ENCODE measurements around the gene C13orf42. TPM values are rescaled to one million over a fixed set of nuclear protein-coding genes. Genes with fewer than 3 reads are reported as not detected.

C13orf42 gene
- total and polyA plus RNA-seq, 10 of the 15 experiments (the other 5 are each of a cell fraction or from before 2014, with no cell fraction given): not detected

DNA sequence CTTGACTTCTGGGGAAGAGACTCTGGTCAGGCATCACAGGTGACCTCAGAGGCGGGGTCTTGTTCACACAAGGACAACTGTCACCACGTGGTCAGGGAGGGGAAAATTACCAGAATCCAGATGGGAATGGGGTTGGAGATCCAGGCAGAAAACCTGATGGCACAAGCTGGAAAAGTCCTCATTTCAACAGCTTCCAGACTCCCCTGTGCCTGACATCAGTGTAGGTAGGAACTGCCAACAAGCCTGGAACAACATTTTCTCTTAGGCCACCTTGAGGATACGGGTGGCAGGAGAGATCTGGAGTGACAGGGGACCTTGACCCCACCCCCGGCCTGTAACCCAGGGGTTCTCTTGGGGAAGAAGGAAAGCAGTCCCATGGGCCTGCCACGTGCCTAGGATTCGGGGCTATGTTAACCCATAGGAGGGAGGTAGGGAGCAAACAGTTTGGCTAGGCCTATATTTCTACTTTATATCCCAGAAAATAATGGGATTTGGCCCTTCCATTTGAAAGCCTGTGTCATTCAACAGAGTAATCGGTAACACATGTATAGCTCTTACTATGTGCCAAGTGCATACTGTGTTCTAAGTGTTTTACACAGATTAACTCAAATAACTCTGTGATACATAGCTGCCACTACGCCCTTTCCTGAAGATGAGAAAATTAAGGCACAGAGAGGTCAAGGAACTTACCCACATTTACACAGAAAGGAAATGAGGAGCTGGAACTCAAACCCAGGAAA lies 44.9 kb upstream of the C13orf42 start:
- 16% methylated on average over 8 of the region's 8 CpGs for WGBS (ENCODE audit: insufficient coverage, insufficient replicate concordance, low lambda C conversion rate, missing lambda C conversion rate)
- Histone ChIP-seq H3K36me3 (ENCODE audit: control insufficient read depth in 2 of 2, insufficient read depth in 2 of 2, low read length in 1 of 2) (no peaks in the 10 kb centered on the region), H4K20me1 (ENCODE audit: control insufficient read depth, insufficient read depth) (no peaks in the 10 kb centered on the region), H3K4me2 (ENCODE audit: control insufficient read depth, insufficient read depth) (no peak overlapping the region), H3K79me2 (ENCODE audit: control insufficient read depth, insufficient read depth, low read length) (no peaks in the 10 kb centered on the region), H3K9ac (ENCODE audit: control insufficient read depth, insufficient read depth, low read length) (no peak overlapping the region), H3K27ac (ENCODE audit: control insufficient read depth, insufficient read depth) (no peak overlapping the region), H3K4me3 (no peak overlapping the region), H3K4me1 (ENCODE audit: control insufficient read depth, insufficient read depth, low read length) (no peaks in the 10 kb centered on the region), H3K9me3 (replicated peaks; ENCODE audit: control insufficient read depth, insufficient read depth, low read length) (no peaks in the 10 kb centered on the region), H3K27me3 (replicated peaks in 1 of 2; ENCODE audit: control insufficient read depth in 2 of 2, insufficient read depth in 2 of 2, low read length in 1 of 2) (no peaks in the 10 kb centered on the region; a peak in 1 of 4 replicates), H2AFZ (ENCODE audit: control insufficient read depth, low read depth, low read length) (no peak overlapping the region)
- TF ChIP-seq FOXK2 (IDR thresholded peaks at IDR 0.05) (no peak), LARP7 (IDR thresholded peaks at IDR 0.05) (no peak), FOS (IDR thresholded peaks at IDR 0.05; ENCODE audit: borderline replicate concordance, extremely low read depth, insufficient read length) (no peak), KDM1A (IDR thresholded peaks at IDR 0.05; ENCODE audit: borderline replicate concordance) (no peak), EZH2 (IDR thresholded peaks at IDR 0.05; ENCODE audit: borderline replicate concordance, control insufficient read depth, low read depth, low read length) (no peak), ZZZ3 (IDR thresholded peaks at IDR 0.05; ENCODE audit: control insufficient read depth, insufficient read length, low read depth) (no peak), MEF2A (IDR thresholded peaks at IDR 0.05; ENCODE audit: insufficient read depth, low read depth, low read length) (no peak), SP1 (IDR thresholded peaks at IDR 0.05; ENCODE audit: low read depth, low read length) (no peak), POLR2A (IDR thresholded peaks at IDR 0.05; ENCODE audit: low read depth, low read length) (no peak), ASH2L (IDR thresholded peaks at IDR 0.05; ENCODE audit: borderline replicate concordance, low read depth) (no peak), CBFB (IDR thresholded peaks at IDR 0.05; ENCODE audit: low read depth) (no peak), CBX3 (IDR thresholded peaks at IDR 0.05; ENCODE audit: borderline replicate concordance, low read depth) (no peak)
- TF ChIP-seq, protein P1, sequence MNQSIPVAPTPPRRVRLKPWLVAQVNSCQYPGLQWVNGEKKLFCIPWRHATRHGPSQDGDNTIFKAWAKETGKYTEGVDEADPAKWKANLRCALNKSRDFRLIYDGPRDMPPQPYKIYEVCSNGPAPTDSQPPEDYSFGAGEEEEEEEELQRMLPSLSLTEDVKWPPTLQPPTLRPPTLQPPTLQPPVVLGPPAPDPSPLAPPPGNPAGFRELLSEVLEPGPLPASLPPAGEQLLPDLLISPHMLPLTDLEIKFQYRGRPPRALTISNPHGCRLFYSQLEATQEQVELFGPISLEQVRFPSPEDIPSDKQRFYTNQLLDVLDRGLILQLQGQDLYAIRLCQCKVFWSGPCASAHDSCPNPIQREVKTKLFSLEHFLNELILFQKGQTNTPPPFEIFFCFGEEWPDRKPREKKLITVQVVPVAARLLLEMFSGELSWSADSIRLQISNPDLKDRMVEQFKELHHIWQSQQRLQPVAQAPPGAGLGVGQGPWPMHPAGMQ (IDR thresholded peaks at IDR 0.05; ENCODE audit: borderline replicate concordance): no peak
- TF ChIP-seq, protein P2, sequence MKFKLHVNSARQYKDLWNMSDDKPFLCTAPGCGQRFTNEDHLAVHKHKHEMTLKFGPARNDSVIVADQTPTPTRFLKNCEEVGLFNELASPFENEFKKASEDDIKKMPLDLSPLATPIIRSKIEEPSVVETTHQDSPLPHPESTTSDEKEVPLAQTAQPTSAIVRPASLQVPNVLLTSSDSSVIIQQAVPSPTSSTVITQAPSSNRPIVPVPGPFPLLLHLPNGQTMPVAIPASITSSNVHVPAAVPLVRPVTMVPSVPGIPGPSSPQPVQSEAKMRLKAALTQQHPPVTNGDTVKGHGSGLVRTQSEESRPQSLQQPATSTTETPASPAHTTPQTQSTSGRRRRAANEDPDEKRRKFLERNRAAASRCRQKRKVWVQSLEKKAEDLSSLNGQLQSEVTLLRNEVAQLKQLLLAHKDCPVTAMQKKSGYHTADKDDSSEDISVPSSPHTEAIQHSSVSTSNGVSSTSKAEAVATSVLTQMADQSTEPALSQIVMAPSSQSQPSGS (IDR thresholded peaks at IDR 0.05; ENCODE audit: low read length): no peak
- TF ChIP-seq, protein P3, sequence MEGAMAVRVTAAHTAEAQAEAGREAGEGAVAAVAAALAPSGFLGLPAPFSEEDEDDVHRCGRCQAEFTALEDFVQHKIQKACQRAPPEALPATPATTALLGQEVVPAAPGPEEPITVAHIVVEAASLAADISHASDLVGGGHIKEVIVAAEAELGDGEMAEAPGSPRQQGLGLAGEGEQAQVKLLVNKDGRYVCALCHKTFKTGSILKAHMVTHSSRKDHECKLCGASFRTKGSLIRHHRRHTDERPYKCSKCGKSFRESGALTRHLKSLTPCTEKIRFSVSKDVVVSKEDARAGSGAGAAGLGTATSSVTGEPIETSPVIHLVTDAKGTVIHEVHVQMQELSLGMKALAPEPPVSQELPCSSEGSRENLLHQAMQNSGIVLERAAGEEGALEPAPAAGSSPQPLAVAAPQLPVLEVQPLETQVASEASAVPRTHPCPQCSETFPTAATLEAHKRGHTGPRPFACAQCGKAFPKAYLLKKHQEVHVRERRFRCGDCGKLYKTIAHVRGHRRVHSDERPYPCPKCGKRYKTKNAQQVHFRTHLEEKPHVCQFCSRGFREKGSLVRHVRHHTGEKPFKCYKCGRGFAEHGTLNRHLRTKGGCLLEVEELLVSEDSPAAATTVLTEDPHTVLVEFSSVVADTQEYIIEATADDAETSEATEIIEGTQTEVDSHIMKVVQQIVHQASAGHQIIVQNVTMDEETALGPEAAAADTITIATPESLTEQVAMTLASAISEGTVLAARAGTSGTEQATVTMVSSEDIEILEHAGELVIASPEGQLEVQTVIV (IDR thresholded peaks at IDR 0.05; ENCODE audit: borderline replicate concordance, partially characterized antibody): no peak
- in situ Hi-C loops (cut with MboI) (no loop called here), intact Hi-C loops (cut with micrococcal nuclease; ENCODE audit: unreplicated experiment) (no loop called here)
- ChIA-PET POLR2A (no interaction called here), CTCF (interaction anchor here (0.5 kb wide), 1 partner anchor 948 kb away, joined by 3 read pairs; no protein-coding TSS in a partner anchor), RAD21 (ENCODE audit: unreplicated experiment) (no interaction called here), SMC1A (ENCODE audit: uncharacterized antibody, unreplicated experiment) (interaction anchor here (1.5 kb wide), 1 partner anchor 31 kb away, joined by 5 read pairs; no protein-coding TSS in a partner anchor)
- ATAC-seq (no peak), DNase-seq (ENCODE audit: low read depth, low spot score) (no peak), FAIRE-seq (no peak)
- no TSS peak for BruUV-seq (replicated peaks)

All from GM12878 (cell line).